Muscle of leg (tissue), 11 donors: ENCODE measurements around the gene SYT2. TPM values are rescaled to one million over a fixed set of nuclear protein-coding genes. Genes with fewer than 3 reads are reported as not detected.
"Not testable (repeated sequence)": the region's sequence is repeated elsewhere in the genome, so short reads cannot be mapped to it uniquely, and the experiment has no call there.

ENCODE experiments used
- DNase-seq: peaks from one replicate; pipeline ENCODE4 v3.0.0; 2013
- H3K27ac ChIP-seq: one replicate; pipeline ENCODE4 v1.5.1; 2013; ENCODE audit warnings: mild to moderate bottlenecking, low read length, control low read depth
- H3K27me3 ChIP-seq: one replicate; pipeline ENCODE4 v1.6.1; 2013; ENCODE audit warnings: low read length; ENCODE audit not compliant: control insufficient read depth, insufficient read depth
- H3K36me3 ChIP-seq: one replicate; pipeline ENCODE4 v1.6.1; 2013; ENCODE audit warnings: low read length; ENCODE audit not compliant: control insufficient read depth, insufficient read depth
- H3K4me1 ChIP-seq: one replicate; pipeline ENCODE4 v1.6.1; 2013; ENCODE audit warnings: low read length; ENCODE audit not compliant: control insufficient read depth, insufficient read depth
- H3K4me3 ChIP-seq: one replicate; pipeline ENCODE4 v1.5.1; 2013; ENCODE audit warnings: low read length, control low read depth
- H3K9me3 ChIP-seq: replicated peaks from 2 replicates; pipeline ENCODE4 v1.6.1; 2013; ENCODE audit warnings: low read depth, low read length; ENCODE audit not compliant: control insufficient read depth
- WGBS: methylation state at CpG from one replicate; pipeline ENCODE4 v1.1.5; 2013; ENCODE audit warnings: missing lambda C conversion rate; ENCODE audit not compliant: insufficient coverage; 5-methylcytosine and 5-hydroxymethylcytosine counted together
- polyA plus RNA-seq, 8 donors: library from polyadenylated mRNA; unstranded; fragments of 120-200 nt; gene quantifications; one replicate each; pipeline versions ENCODE4 v1.2.1 to v1.2.3, GENCODE V29; 2013; ENCODE audit warnings: inconsistent platforms in 1 of 8, low replicate concordance in 1 of 8; ENCODE audit not compliant: insufficient read length in 8 of 8, insufficient read depth in 1 of 8
- total RNA-seq: library from RNA; stranded (reverse); fragments of 120-200 nt; gene quantifications from one replicate; pipeline ENCODE4 v1.2.4, GENCODE V29; 2013

Gene SYT2
- total and polyA plus RNA-seq, 9 donors: 0.04 to 0.63 (median 0.33) TPM

- no CpG with 5 or more reads among the region's 2 CpGs for WGBS
- Histone ChIP-seq H3K9me3 (no peaks in the 10 kb centered on the region), H3K4me3 (no peak overlapping the region), H3K27me3 (no peaks in the 10 kb centered on the region), H3K4me1 (peaks cover 28% of the 10 kb centered on the region), H3K36me3 (peaks cover 18% of the 10 kb centered on the region), H3K27ac (no peak overlapping the region)
- no peak for DNase-seq
Measured at GRCh38 chr1:202564958-202565495, 145.2 kb downstream of the SYT2 start.

DNA sequence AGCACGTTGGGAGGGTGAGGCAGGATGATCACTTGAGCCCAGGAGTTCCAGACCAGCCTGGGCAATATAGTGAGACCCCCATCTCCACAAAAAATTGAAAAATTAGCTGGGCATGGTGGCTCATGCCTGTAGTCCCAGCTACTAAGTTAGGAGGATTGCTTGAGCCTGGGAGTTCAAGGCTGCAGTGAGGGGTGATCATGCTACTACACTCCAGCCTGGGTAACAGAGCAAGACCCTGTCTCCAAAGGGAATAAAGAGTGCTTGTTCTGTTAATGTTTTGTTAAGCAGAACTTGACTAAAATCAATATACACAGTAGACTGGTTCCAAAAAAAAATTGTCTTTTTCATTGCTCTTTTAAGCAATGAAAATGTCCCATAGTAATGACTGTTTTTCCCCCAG, 146.4 kb downstream of the SYT2 start:
- Histone ChIP-seq H3K4me1 (peaks cover 18% of the 10 kb centered on the region), H3K4me3 (no peak overlapping the region), H3K27me3 (no peaks in the 10 kb centered on the region), H3K36me3 (peaks cover 13% of the 10 kb centered on the region), H3K27ac (no peak overlapping the region), H3K9me3 (no peaks in the 10 kb centered on the region)
- DNase-seq: no peak
- no CpG with 5 or more reads among the region's 1 CpG for WGBS

DNA sequence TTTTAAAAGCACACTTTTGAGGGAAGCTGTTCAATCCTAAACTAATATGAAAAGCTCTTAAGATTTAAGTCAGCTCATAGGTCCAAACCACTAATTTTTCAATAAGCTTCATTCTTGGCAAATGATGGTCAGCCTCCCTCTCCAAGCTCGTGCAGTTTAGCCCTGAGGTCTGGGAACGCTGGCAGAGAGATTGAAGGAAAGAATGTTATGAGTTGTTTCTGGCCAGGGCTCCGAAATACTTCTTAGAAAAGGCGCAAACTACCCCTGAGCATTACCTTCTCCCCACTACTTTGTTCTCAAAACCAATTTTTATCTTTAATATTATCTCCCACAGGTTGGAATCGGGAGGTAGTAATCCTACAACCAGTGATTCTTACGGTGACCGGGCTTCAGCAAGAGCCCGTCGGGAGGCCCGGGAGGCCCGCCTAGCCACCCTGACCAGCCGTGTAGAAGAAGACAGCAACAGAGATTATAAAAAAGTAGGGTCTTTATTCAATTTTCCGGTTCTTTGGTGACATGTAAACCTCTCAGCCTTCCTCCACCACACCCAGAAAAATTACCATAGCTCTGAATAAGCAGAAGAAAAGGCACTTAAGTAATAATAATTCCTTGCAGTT, 147.7 kb downstream of the SYT2 start:
- no peaks in the 10 kb centered on the region for H3K9me3 ChIP-seq
- WGBS: 60% methylated on average over 1 of the region's 13 CpGs
- no peaks in the 10 kb centered on the region for H3K27me3 ChIP-seq
- H3K4me1 ChIP-seq: peaks cover 12% of the 10 kb centered on the region
- H3K27ac ChIP-seq: peak overlapping the region; percentile 65
- H3K36me3 ChIP-seq: peaks cover 10% of the 10 kb centered on the region
- DNase-seq: peak; percentile 91
- no peak overlapping the region for H3K4me3 ChIP-seq

GRCh38 chr1:202561726-202562443, 148.4 kb downstream of the SYT2 start:
- no peak overlapping the region for H3K4me3 ChIP-seq
- peaks cover 8% of the 10 kb centered on the region for H3K36me3 ChIP-seq
- WGBS: 60% methylated on average over 1 of the region's 2 CpGs
- no peak for DNase-seq
- no peaks in the 10 kb centered on the region for H3K27me3 ChIP-seq
- peaks cover 7% of the 10 kb centered on the region for H3K4me1 ChIP-seq
- H3K27ac ChIP-seq: peak overlapping the region; percentile 68
- H3K9me3 ChIP-seq: no peaks in the 10 kb centered on the region

DNA sequence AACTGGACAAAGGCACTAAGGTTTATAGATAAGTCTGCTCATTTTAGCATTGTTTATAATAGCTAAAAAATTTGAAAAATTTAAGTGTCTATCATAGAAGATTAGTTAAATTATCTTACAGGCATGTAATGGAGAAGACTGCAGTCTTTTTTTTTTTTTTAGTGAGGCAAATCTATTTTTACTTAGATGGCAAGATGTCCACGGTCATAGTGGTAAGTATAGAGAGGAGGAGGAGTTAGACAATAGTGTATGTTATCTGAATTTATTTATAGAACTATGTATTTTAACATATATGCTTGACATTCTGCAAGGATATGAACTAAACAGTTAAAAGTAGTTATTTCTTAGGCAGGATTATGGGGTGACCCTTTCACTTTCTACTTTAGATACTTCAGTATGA, 149.0 kb downstream of the SYT2 start:
- Histone ChIP-seq H3K27me3 (no peaks in the 10 kb centered on the region), H3K4me1 (peaks cover 6% of the 10 kb centered on the region), H3K27ac (no peak overlapping the region), H3K36me3 (peaks cover 8% of the 10 kb centered on the region), H3K9me3 (no peaks in the 10 kb centered on the region), H3K4me3 (no peak overlapping the region)
- DNase-seq: no peak
- WGBS: no CpG with 5 or more reads among the region's 1 CpG

- not testable (repeated sequence) for DNase-seq, H3K4me1 ChIP-seq, H3K4me3 ChIP-seq, H3K27ac ChIP-seq, H3K36me3 ChIP-seq, H3K27me3 ChIP-seq, H3K9me3 ChIP-seq
- WGBS: no CpG with 5 or more reads among the region's 1 CpG
Measured at GRCh38 chr1:202557662-202558061, 152.6 kb downstream of the SYT2 start.

DNA sequence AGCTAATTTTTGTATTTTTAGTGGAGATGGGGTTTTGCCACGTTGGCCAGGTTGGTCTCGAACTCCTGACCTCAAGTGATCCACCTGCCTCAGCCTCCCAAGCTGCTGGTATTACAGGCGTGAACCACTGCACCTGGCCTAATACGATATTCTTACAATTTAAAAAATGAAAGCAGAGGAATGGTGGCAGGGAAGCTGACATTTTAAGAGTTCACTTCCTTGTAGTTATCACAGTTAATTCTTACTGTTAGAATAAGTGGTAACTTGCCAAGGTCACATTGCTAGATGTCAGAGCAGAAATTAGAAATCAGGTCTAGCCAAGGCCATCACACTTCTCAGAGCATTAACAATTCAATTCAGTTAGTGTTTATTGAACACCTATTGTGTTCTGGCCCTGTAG, 154.2 kb downstream of the SYT2 start:
- H3K4me1 ChIP-seq, H3K9me3 ChIP-seq, DNase-seq, H3K4me3 ChIP-seq, H3K27me3 ChIP-seq, H3K36me3 ChIP-seq, H3K27ac ChIP-seq: not testable (repeated sequence)
- no CpG with 5 or more reads among the region's 4 CpGs for WGBS

- not testable (repeated sequence) for DNase-seq, H3K27me3 ChIP-seq, H3K27ac ChIP-seq, H3K4me3 ChIP-seq, H3K36me3 ChIP-seq, H3K4me1 ChIP-seq, H3K9me3 ChIP-seq
- WGBS: no CpG with 5 or more reads among the region's 4 CpGs
Measured at GRCh38 chr1:202554619-202555018, 155.6 kb downstream of the SYT2 start.

DNA sequence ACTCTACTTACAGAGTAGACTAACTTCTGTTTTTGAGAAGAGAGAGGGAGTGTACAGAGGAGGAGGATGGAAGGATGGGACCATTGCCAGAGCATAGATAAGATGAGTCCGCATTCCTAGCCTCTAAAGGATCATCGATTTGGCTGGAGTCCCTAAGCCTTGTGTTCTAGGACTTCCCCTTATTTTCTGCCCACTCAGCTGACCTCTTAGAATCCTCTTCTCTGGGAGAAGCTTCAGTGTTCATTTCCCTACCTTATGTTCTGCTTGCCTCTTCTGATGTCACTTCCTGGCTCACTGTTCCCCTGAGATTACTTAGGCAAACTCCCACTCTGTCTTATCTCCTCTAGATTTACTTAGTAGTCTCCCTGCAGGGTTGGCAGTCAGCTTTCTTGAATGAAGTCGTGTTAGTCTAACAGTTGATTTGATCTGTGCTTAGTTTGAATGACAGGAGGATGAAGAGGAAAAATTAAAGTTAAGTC, 156.7 kb downstream of the SYT2 start:
- Histone ChIP-seq H3K27ac (peak overlapping the region; percentile 42), H3K4me1 (peaks cover 9% of the 10 kb centered on the region), H3K27me3 (no peaks in the 10 kb centered on the region), H3K9me3 (no peaks in the 10 kb centered on the region), H3K36me3 (no peaks in the 10 kb centered on the region), H3K4me3 (no peak overlapping the region)
- DNase-seq: peak; percentile 82
- WGBS: 69% methylated on average over 2 of the region's 3 CpGs

DNA sequence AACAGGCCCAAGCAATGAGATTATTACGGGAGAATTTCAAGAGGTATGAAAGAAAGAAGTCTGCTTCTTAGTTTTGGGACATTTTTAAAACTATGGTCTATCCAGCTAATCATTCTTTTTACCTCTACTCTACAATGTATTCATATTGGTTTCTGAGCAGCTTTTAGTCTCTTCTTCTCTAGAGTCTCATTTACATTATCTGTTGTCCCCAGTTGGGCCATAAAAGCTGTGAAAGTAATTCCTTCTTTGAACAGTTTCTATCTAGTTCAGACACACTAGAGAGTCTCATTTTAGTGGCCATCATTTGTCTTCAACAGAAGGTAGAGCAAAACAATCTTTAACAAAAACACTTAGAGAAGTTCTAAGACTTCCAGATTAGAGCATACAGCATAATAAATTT, 157.2 kb downstream of the SYT2 start:
- WGBS: no CpG with 5 or more reads among the region's 1 CpG
- not testable (repeated sequence) for H3K9me3 ChIP-seq, H3K27ac ChIP-seq, DNase-seq, H3K4me3 ChIP-seq, H3K27me3 ChIP-seq, H3K4me1 ChIP-seq, H3K36me3 ChIP-seq
